Neuronal stem cell (in vitro differentiated cells): ENCODE results near the gene FAU. TPM values are rescaled to one million over a fixed set of nuclear protein-coding genes. Genes with fewer than 3 reads are reported as not detected.

Experiments used
- DNase-seq: peaks from one replicate; pipeline ENCODE4 v3.0.0-alpha.2; 2013; ENCODE audit warnings: low spot score
- H2AFZ ChIP-seq: one replicate; pipeline ENCODE4 v1.6.1; 2013; ENCODE audit warnings: mild to moderate bottlenecking, low read length, inconsistent platforms
- H2AK5ac ChIP-seq: 2 replicates; pipeline ENCODE4 v1.6.1; 2013; ENCODE audit warnings: low read depth, mild to moderate bottlenecking, inconsistent platforms, low read length, moderate library complexity, mixed read lengths
- H2BK120ac ChIP-seq: 2 replicates; pipeline ENCODE4 v1.6.1; 2013; ENCODE audit warnings: low read depth, mild to moderate bottlenecking, inconsistent platforms, low read length, moderate library complexity, mixed read lengths
- H2BK12ac ChIP-seq: one replicate; pipeline ENCODE4 v1.6.1; 2013; ENCODE audit warnings: low read length, inconsistent platforms
- H2BK15ac ChIP-seq: 2 replicates; pipeline ENCODE4 v1.6.1; 2013; ENCODE audit warnings: mild to moderate bottlenecking, low read length, inconsistent platforms, mixed read lengths
- H2BK5ac ChIP-seq: one replicate; pipeline ENCODE4 v1.6.1; 2013; ENCODE audit warnings: inconsistent platforms, mild to moderate bottlenecking, low read length, moderate library complexity
- H3K14ac ChIP-seq: one replicate; pipeline ENCODE4 v1.6.1; 2013; ENCODE audit warnings: low read length, inconsistent platforms
- H3K18ac ChIP-seq: 2 replicates; pipeline ENCODE4 v1.6.1; 2013; ENCODE audit warnings: low read length, inconsistent platforms
- H3K23ac ChIP-seq: 2 replicates; pipeline ENCODE4 v1.6.1; 2013; ENCODE audit warnings: low read depth, mild to moderate bottlenecking, mixed read lengths, low read length, inconsistent platforms; ENCODE audit not compliant: poor library complexity
- H3K27ac ChIP-seq: replicated peaks from 3 replicates; pipeline ENCODE4 v1.5.1; 2013; ENCODE audit warnings: low read length, inconsistent platforms
- H3K27me3 ChIP-seq, 3 experiments: 2 replicates each; pipeline ENCODE4 v1.6.1; 2013; ENCODE audit warnings: low read length in 3 of 3, mild to moderate bottlenecking in 2 of 3, inconsistent platforms in 1 of 3, low read depth in 1 of 3, mixed read lengths in 1 of 3, moderate library complexity in 1 of 3; ENCODE audit not compliant: control insufficient read depth in 3 of 3, insufficient read depth in 3 of 3
- H3K36me3 ChIP-seq, 2 donors: replicated peaks in 1 of 2; 2 replicates each; pipeline ENCODE4 v1.6.1; 2013; ENCODE audit warnings: low read length in 2 of 2; ENCODE audit not compliant: control insufficient read depth in 2 of 2, insufficient read depth in 2 of 2
- H3K4ac ChIP-seq: 2 replicates; pipeline ENCODE4 v1.6.1; 2013; ENCODE audit warnings: inconsistent platforms, mild to moderate bottlenecking, low read length, moderate library complexity
- H3K4me1 ChIP-seq, 2 donors: 1 replicate in 1 of 2; 2 replicates in 1 of 2; pipeline ENCODE4 v1.6.1; 2013; ENCODE audit warnings: low read length in 2 of 2, low read depth in 1 of 2; ENCODE audit not compliant: control insufficient read depth in 2 of 2, insufficient read depth in 1 of 2
- H3K4me2 ChIP-seq: one replicate; pipeline ENCODE4 v1.6.1; 2013; ENCODE audit warnings: mild to moderate bottlenecking, low read length, inconsistent platforms; ENCODE audit not compliant: insufficient read depth, poor library complexity, severe bottlenecking
- H3K4me3 ChIP-seq, 2 donors: 2 replicates each; pipeline ENCODE4 v1.5.1; 2013; ENCODE audit warnings: low read length in 2 of 2, mild to moderate bottlenecking in 2 of 2, inconsistent platforms in 1 of 2, moderate library complexity in 1 of 2
- H3K79me1 ChIP-seq: one replicate; pipeline ENCODE4 v1.6.1; 2013; ENCODE audit warnings: low read depth, mild to moderate bottlenecking, inconsistent platforms, low read length, moderate library complexity
- H3K9ac ChIP-seq: one replicate; pipeline ENCODE4 v1.6.1; 2013; ENCODE audit warnings: mild to moderate bottlenecking, low read depth, low read length, inconsistent platforms; ENCODE audit not compliant: poor library complexity
- H3K9me3 ChIP-seq, 2 donors: replicated peaks in 1 of 2; 2 replicates each; pipeline versions ENCODE3 to v1.6.1; 2013; ENCODE audit warnings: low read length in 2 of 2, mild to moderate bottlenecking in 2 of 2, inconsistent platforms in 1 of 2, low read depth in 1 of 2, mixed read lengths in 1 of 2, moderate library complexity in 1 of 2; ENCODE audit not compliant: control insufficient read depth in 2 of 2, insufficient read depth in 1 of 2
- H4K8ac ChIP-seq: one replicate; pipeline ENCODE4 v1.6.1; 2013; ENCODE audit warnings: low read depth, mild to moderate bottlenecking, inconsistent platforms, low read length, moderate library complexity
- H4K91ac ChIP-seq: one replicate; pipeline ENCODE4 v1.6.1; 2013; ENCODE audit warnings: low read length, low read depth, mild to moderate bottlenecking, inconsistent platforms; ENCODE audit not compliant: poor library complexity
- WGBS, 2 donors: extraction: QIAGEN DNeasy Blood & Tissue Kit; methylation state at CpG; one replicate each; pipeline ENCODE4 v1.1.7; 2013; ENCODE audit warnings: missing lambda C conversion rate in 2 of 2, mixed read lengths in 1 of 2; ENCODE audit not compliant: insufficient read length in 2 of 2, insufficient replicate concordance in 1 of 2; ENCODE audit errors: extremely low coverage in 2 of 2; 5-methylcytosine and 5-hydroxymethylcytosine counted together
- small RNA-seq: library from polyadenylated mRNA; stranded (forward); fragments of <200 nt; extraction: miRNeasy Mini kit (QIAGEN cat#:217004); gene quantifications from one replicate; pipeline ENCODE3, GENCODE V24; 2013; ENCODE audit not compliant: insufficient read depth

The FAU gene

DNA sequence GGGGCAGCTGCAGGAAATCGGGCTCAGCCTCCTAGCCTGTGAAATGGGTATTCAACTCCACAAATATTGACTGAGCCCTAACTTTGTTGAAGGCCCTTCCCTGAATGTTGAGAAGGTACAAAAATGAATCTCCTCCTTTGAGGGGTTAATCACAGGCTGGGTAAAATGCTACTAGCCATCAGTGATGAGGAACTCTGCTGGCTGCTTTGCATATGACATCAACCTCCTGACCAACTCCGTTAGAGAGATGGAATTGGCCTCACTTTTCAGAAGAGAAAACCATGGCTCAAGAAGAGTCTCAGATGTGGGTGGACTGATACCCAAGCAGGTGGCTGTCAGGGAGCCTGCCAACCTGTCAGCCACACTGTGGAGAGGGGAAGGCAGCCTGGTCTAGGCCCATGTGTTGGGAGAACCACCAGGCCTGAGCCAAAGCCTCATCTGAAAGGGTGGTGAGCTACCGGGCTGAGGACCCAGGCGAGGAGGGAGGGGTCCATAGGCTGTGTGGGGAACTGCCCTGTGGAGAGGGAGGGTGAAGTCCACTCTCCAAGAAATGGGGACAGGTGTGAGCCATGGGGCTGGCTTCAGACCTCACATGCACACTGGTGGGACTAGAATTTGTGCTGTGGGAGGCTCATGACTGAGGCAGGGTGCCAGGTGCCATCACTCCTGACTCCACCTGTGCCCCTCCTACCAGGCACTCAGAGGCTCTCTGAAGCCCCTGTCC, 49.9 kb downstream of the FAU start:
- no CpG with 5 or more reads among the region's 4 CpGs for WGBS, 2 donors
- Histone ChIP-seq H3K4me1 (peaks cover under 1 to 2% of the 10 kb centered on the region in 2 donors), H3K9me3 (no peaks in the 10 kb centered on the region)

More for the DNA sequence above, 49.9 kb downstream of the FAU start:
- Histone ChIP-seq H4K91ac (no peak overlapping the region), H3K18ac (no peak overlapping the region), H4K8ac (no peak overlapping the region), H3K9ac (no peak overlapping the region), H3K23ac (no peak overlapping the region), H2AK5ac (peak overlapping the region; percentile 33), H2BK5ac (no peak overlapping the region), H3K79me1 (no peaks in the 10 kb centered on the region), H3K14ac (no peak overlapping the region), H2BK15ac (no peak overlapping the region), H3K4me3 (no peak overlapping the region), H2AFZ (no peak overlapping the region), H2BK120ac (no peak overlapping the region), H3K4ac (no peak overlapping the region), H2BK12ac (no peak overlapping the region), H3K36me3 (peaks cover 2 to 18% of the 10 kb centered on the region in 2 donors), H3K4me2 (no peak overlapping the region), H3K27ac (no peak overlapping the region), H3K27me3 (no peaks in the 10 kb centered on the region)
- no peak for DNase-seq

Small RNAs within 50 kb of the gene (small RNA-seq; reads per million reads assigned to genes)
- gene HIGD1AP10 (not detected), gene PDCL2P2 (not detected), gene RNU2-23P (not detected)
